ENCODE measurements around the gene METTL8. TPM values are rescaled to one million over a fixed set of nuclear protein-coding genes. Genes with fewer than 3 reads are reported as not detected.

METTL8 gene
- polyA plus RNA-seq, 1 of the 3 experiments (the other 2 are of a cell fraction) = 5.1 TPM

GRCh38 chr2:171479154-171479814, 45.5 kb upstream of the METTL8 start:
- peaks cover 16% of the 10 kb centered on the region for H3F3A ChIP-seq (replicated peaks; ENCODE audit: insufficient read depth)
- DNase-seq = no peak
- H3K4me2 ChIP-seq = no peak overlapping the region
- H3K4me3 ChIP-seq (ENCODE audit: low read depth in 2 of 2, low read length in 1 of 2) = no peak overlapping the region
- H4K20me1 ChIP-seq (ENCODE audit: insufficient read depth) = no peaks in the 10 kb centered on the region
- WGBS (ENCODE audit: low lambda C conversion rate) = 77% methylated on average over 3 of the region's 3 CpGs
- H3K9me2 ChIP-seq = no peaks in the 10 kb centered on the region
- ChIA-PET POLR2A (no interaction called here), CTCF (no interaction called here)
- peak overlapping the region in 1 of 2 experiments; percentile 35; a peak in 1 of 4 replicates for H3K27ac ChIP-seq (ENCODE audit: low read depth in 2 of 2, low read length in 1 of 2)
- H3K9me3 ChIP-seq = no peaks in the 10 kb centered on the region
- H3K36me3 ChIP-seq (replicated peaks in 1 of 2; ENCODE audit: control insufficient read depth in 1 of 2, insufficient read depth in 2 of 2, low read length in 1 of 2) = peaks cover 40 to 52% of the 10 kb centered on the region in 2 experiments
- no peak overlapping the region for H3K9ac ChIP-seq
- TF ChIP-seq YY1 (IDR thresholded peaks at IDR 0.05; ENCODE audit: low read depth) (no peak), FOXJ3 (CRISPR knock-in tag; IDR thresholded peaks at IDR 0.05) (no peak), GABPA (IDR thresholded peaks at IDR 0.05; ENCODE audit: low read depth) (no peak), RXRA (IDR thresholded peaks at IDR 0.05; ENCODE audit: borderline replicate concordance, low read depth) (no peak), TCF12 (IDR thresholded peaks at IDR 0.05) (0 out of 2 replicates have a peak, but pooled peaks have one; percentile 9), GATA2 (CRISPR knock-in tag; IDR thresholded peaks at IDR 0.05) (no peak), FOSL2 (IDR thresholded peaks at IDR 0.05; ENCODE audit: borderline replicate concordance, low read depth) (no peak), NFIC (IDR thresholded peaks at IDR 0.05; ENCODE audit: borderline replicate concordance) (peak; percentile 67), SIN3A (IDR thresholded peaks at IDR 0.05; ENCODE audit: borderline replicate concordance, low read depth, low read length) (no peak)
- no peaks in the 10 kb centered on the region for H3K79me2 ChIP-seq (ENCODE audit: insufficient read depth)
- H3K27me3 ChIP-seq (ENCODE audit: insufficient read depth) = no peaks in the 10 kb centered on the region
- peaks cover 0 to 14% of the 10 kb centered on the region in 2 experiments; a peak in 2 of 4 replicates for H3K4me1 ChIP-seq (ENCODE audit: control insufficient read depth in 1 of 2, insufficient read depth in 2 of 2, low read depth in 1 of 2, low read length in 1 of 2)
- H2AFZ ChIP-seq (ENCODE audit: low read depth) = no peak overlapping the region

GRCh38 chr2:171478345-171478744, 44.6 kb upstream of the METTL8 start:
- peaks cover 0 to 14% of the 10 kb centered on the region in 2 experiments; a peak in 2 of 4 replicates for H3K4me1 ChIP-seq (ENCODE audit: control insufficient read depth in 1 of 2, insufficient read depth in 2 of 2, low read depth in 1 of 2, low read length in 1 of 2)
- no peaks in the 10 kb centered on the region for H3K79me2 ChIP-seq (ENCODE audit: insufficient read depth)
- ChIA-PET CTCF (interaction anchor here (1.5 kb wide), 1 partner anchor 95 kb away, joined by 3 read pairs; no protein-coding TSS in a partner anchor), POLR2A (no interaction called here)
- H3K36me3 ChIP-seq (replicated peaks in 1 of 2; ENCODE audit: control insufficient read depth in 1 of 2, insufficient read depth in 2 of 2, low read length in 1 of 2) = peaks cover 41 to 53% of the 10 kb centered on the region in 2 experiments
- H3F3A ChIP-seq (replicated peaks; ENCODE audit: insufficient read depth) = peaks cover 12% of the 10 kb centered on the region
- H3K9me2 ChIP-seq = no peaks in the 10 kb centered on the region
- H3K27ac ChIP-seq (ENCODE audit: low read depth in 2 of 2, low read length in 1 of 2) = peak overlapping the region in 1 of 2 experiments; percentile 35; a peak in 2 of 4 replicates
- H3K4me3 ChIP-seq (ENCODE audit: low read depth in 2 of 2, low read length in 1 of 2) = no peak overlapping the region
- DNase-seq = no peak
- H4K20me1 ChIP-seq (ENCODE audit: insufficient read depth) = no peaks in the 10 kb centered on the region
- H3K4me2 ChIP-seq = 0 out of 2 replicates have a peak overlapping the region, but pooled peaks have one; percentile 25
- H3K27me3 ChIP-seq (ENCODE audit: insufficient read depth) = no peaks in the 10 kb centered on the region
- H3K9ac ChIP-seq = no peak overlapping the region
- no peaks in the 10 kb centered on the region for H3K9me3 ChIP-seq
- no peak overlapping the region for H2AFZ ChIP-seq (ENCODE audit: low read depth)
- WGBS (ENCODE audit: low lambda C conversion rate) = 8% methylated on average over 1 of the region's 1 CpG
- TF ChIP-seq TEAD4 (IDR thresholded peaks at IDR 0.05; ENCODE audit: borderline replicate concordance, insufficient read depth) (peak; percentile 46; the same call in 1 of the 2 replicates), FOSL2 (IDR thresholded peaks at IDR 0.05; ENCODE audit: borderline replicate concordance, low read depth) (peak; percentile 66; the same call in 1 of the 2 replicates), JUND (IDR thresholded peaks at IDR 0.05) (peak; percentile 61), PBX3 (IDR thresholded peaks at IDR 0.05) (peak; percentile 71), REST (IDR thresholded peaks at IDR 0.05; ENCODE audit: low read depth, low read length) (no peak), RAD21 (IDR thresholded peaks at IDR 0.05; ENCODE audit: low read length) (no peak), TCF12 (IDR thresholded peaks at IDR 0.05) (peak; percentile 57), ELF1 (IDR thresholded peaks at IDR 0.05) (no peak), NRF1 (IDR thresholded peaks at IDR 0.05; ENCODE audit: low read depth, low read length) (no peak), RFX5 (IDR thresholded peaks at IDR 0.05; ENCODE audit: low read length) (no peak), RXRA (IDR thresholded peaks at IDR 0.05; ENCODE audit: borderline replicate concordance, low read depth) (no peak), RCOR1 (IDR thresholded peaks at IDR 0.05; ENCODE audit: low read length) (no peak), GABPA (IDR thresholded peaks at IDR 0.05; ENCODE audit: low read depth) (no peak), USF1 (IDR thresholded peaks at IDR 0.05; ENCODE audit: borderline replicate concordance, low read depth) (no peak), MEF2A (IDR thresholded peaks at IDR 0.05; ENCODE audit: borderline replicate concordance, low read depth) (no peak), USF2 (IDR thresholded peaks at IDR 0.05; ENCODE audit: borderline replicate concordance, low read depth, low read length) (no peak), NFIC (IDR thresholded peaks at IDR 0.05; ENCODE audit: borderline replicate concordance) (peak; percentile 27; the same call in 1 of the 2 replicates), FOXJ3 (CRISPR knock-in tag; IDR thresholded peaks at IDR 0.05) (no peak)
